NCI-H2081 (cell line): Measurements from ENCODE around the gene TFEB.
A peak's percentile ranks its signal among the peaks of the same experiment; 100 is the strongest.
"Not testable (repeated sequence)": the region's sequence is repeated elsewhere in the genome, so short reads cannot be mapped to it uniquely, and the experiment has no call there.

Experiments used
- DNase-seq, 2 experiments: peaks; one replicate each; lab custom pipeline; 2025; lab: John Stamatoyannopoulos, UW

Gene TFEB

GRCh38 chr6:41735427-41736185 is at the start of gene TFEB:
TSS of gene TFEB (minus strand) at chr6:41735608. CDS start at chr6:41691213, 44,395 bp downstream.
- peak; percentile 85 to 90 for DNase-seq

DNA sequence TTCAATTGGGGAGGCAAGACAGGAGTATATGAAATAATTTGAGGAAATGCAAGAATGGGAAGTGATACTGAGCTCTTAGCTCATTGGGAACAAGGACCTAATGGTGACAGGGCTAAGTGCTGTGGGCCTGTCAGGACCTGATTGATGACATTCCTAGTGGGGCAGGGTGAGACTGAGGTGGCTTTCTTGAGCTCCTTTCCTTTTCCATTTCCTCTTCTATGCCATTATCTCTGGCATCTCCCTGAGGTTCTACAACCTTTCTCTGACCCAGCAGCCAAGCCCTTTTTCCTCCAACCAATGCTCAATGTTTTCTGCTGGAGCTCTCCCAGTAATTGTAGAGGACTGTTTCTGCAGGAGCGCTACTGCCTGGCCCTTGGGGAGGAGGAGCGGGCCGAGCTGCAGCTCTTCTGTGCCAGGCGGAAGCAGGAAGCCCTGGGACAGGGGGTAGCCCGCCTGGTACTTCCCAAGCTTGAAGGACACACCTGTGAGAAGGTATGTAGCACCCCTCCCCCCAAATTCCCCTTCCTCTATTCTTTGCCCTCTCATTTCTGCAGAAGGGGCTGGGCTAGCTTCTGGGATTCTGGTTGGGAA is 49.3 kb upstream of the TFEB start:
- DNase-seq, result no peak

- DNase-seq, result no peak
Measured at GRCh38 chr6:41783106-41783780, 47.8 kb upstream of the TFEB start.

DNA sequence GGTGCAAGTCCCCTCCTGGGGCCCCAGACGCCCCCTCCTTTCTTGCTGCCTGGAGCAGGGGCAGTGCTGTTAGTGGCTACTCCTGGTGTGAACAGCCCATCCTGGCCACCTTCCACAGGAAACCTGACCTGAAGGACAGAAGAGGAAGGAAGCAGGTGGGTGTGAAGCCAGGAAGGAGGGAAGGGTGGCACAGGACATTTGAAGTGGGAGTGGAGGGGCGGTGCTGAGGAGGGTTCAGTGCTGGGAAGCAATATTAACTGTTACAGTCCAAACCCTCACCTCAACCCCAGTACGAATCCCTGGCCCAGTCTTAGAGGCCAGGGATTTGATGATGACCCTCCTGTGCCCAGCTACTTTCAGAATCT is 45.9 kb upstream of the TFEB start:
- no peak for DNase-seq

DNA sequence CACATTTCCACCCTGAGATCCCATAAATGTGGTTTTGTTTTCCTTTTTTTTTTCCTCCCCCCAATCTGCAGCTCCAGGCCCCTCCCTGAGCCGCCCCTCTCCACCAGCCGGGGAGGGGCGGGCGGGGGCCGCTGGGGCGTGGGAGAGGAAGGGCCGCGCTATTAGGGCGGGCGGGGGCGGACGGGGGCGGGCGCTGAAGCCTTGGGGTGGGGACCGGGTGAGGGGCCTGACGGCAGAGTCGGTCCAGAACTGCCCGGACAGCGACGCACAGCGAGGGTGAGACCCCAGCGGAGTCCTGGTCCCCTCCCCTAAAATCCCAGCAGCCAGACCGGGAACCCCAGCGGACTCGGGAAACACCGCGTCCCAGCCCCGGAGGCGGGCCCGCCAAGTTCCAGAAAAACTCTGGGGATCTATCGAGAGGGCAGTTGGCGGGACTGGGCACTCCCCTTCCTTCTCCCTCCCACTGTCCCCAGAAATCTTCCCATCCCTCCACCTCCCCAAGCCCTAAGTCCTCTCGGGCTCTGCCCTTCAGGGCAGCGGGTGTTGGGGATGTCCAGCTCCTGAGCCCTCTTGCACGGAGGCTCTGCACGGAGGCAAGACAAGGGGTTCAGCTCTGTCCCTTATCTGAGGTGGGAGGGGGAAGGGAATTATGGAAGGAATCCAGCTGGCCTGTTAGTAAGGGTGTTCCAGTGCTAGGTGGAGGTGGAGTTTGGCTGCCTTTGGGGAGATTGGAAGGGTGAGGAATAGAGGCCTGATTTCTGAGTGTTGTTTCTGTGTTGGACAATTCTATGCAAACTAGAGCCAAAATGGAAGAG is 45.4 kb upstream of the TFEB start, which contains the start of gene PRICKLE4:
Gene PRICKLE4, plus strand, starts transcription at position 232 of the 815 bp plus-strand sequence. CDS start 2,692 bp downstream, outside the sequence.
- no peak for DNase-seq

DNA sequence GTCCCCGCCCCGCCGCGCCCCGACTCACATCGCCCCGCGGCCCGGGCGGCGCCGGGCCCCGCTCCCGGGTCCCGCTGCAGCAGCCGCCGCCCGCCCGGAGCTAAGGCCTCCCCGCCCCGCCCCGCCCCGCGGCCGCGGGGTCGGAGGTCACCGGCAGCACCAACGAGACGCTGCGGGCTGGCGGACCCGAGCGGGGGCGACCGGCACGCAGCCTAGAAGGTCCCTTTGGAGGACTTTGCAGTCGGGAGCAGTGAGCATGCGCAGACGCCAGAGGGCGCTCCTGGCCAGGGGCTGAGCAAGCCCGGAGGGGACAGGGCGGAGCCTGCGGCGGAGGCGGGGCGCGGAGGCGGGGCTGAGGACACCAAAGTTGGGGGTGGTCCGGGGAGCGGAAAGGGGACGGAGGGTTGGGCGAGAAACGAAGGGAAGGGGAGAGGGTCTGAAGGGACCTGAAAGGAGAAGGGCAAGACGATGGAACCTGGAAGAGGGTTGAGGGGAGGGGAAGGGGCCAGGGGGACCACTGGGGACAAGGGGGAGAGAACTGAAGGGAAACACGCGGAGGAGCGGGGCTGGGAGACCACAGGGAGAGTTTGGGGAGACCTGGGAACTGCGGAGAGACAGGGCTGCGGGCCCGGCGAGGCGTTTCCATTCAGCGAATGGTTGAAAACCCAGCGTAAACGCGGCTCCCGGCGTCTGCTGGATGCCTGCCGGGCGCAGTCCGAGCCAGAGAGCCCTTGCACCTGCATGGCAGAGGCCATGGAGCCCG is 44.6 kb upstream of the TFEB start, which contains the start of gene FRS3:
Gene FRS3, minus strand, starts transcription at position 113 of the 763 bp plus-strand sequence. CDS start 2,913 bp downstream, outside the sequence.
- DNase-seq, result peak; percentile 90 to 93

DNA sequence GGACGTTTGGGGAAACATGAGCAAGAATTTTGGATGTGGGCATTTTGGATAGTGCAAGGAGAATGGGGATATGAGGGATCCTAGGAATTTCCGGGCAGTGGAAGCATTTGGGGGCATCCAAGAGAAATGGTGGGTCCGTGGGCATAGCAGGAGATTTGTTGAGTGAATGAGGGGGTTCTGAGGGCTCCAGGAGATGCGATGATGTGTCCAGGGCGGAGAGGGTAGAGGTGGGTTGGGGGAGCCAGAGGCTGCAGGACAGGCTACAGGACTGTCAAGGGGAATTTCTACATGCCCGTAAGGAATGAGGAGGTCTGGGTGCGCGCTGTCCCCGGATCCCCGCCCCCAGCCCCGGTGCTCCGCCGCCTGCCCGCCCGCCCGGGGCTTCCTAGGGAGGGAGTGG is 43.9 kb upstream of the TFEB start:
- DNase-seq, result no peak

- DNase-seq, result no peak
Measured at GRCh38 chr6:41778895-41779294, 43.5 kb upstream of the TFEB start.

DNA sequence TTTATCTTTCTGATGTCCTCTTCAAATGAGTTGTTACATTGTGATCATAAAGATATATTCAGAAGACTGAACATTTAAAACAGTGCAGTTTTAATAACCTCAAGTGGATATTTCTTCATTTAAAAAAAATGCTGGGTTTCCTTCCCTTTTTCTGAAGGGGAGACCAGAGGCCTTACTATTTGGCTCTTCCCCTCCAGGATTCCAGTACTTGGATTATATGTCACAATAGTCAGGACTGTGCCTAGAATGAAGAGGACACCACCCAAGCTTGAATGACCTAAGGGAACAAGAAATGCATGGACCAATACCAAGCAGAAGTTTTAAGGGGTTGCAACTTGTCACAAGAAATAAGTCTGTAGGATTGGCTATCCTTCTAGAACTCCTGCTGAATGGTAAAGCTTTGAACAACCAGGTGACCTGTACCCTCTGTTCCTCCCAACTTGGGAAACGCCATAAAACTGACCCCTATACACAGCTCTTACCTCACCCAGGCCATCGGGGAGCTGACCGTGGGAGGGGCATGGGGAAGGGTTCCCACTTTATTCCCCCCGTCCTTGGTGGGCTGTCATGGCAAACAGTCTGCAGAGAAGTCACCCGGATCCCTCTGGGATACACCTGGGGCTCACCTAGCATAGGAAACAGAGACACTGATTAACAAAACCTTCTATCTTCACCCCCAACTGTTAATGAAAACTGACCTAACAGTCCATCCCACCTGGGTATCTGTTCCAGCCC is 42.3 kb upstream of the TFEB start:
- DNase-seq, result no peak

DNA sequence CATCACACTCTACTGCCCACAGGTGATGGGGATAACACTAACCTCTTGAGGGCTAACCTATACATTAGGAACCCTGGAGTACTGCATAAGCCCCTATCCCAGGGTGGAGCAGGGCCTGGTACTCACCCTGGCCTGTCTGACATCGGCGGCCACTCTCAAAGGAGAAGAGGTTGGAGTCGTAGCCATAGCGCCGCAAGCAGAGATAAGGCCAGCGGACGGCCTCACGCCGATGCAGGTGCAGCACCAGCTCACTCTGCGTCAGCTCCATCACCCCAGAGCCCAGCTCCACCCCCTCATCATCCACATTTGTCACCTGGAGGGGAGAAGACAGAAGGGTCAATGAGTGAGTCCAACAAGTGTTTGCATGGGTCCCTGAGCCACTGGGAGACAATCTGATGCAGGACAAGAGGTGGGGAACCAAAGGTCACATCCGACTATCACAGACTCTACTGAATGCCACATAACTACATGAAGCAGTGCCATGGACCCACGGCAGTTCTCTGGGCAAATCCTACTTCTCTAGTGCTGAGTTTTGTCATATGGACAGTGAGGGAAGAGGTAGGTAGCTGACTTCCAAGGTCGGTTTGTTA is 40.0 kb upstream of the TFEB start:
- DNase-seq, result no peak

DNA sequence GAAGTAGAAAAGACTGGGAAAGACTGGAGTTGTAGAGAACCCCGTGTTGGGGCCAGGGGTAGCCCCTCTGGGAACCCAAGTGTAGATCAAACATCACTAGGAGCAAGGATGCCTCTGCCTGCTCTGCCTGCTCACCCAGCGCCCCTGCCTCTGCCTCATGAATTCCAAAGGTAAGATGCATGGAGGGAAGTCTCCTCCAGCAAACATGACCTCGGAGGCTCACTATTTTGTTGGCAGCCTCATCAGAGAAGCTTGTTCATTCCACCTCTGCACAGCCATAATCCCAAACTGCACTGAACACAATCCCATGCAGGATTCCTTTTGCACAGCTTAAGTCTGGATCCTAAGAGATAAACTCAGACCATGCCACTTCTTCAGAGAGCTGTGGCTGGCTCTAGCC is 39.4 kb upstream of the TFEB start:
- no peak for DNase-seq

DNA sequence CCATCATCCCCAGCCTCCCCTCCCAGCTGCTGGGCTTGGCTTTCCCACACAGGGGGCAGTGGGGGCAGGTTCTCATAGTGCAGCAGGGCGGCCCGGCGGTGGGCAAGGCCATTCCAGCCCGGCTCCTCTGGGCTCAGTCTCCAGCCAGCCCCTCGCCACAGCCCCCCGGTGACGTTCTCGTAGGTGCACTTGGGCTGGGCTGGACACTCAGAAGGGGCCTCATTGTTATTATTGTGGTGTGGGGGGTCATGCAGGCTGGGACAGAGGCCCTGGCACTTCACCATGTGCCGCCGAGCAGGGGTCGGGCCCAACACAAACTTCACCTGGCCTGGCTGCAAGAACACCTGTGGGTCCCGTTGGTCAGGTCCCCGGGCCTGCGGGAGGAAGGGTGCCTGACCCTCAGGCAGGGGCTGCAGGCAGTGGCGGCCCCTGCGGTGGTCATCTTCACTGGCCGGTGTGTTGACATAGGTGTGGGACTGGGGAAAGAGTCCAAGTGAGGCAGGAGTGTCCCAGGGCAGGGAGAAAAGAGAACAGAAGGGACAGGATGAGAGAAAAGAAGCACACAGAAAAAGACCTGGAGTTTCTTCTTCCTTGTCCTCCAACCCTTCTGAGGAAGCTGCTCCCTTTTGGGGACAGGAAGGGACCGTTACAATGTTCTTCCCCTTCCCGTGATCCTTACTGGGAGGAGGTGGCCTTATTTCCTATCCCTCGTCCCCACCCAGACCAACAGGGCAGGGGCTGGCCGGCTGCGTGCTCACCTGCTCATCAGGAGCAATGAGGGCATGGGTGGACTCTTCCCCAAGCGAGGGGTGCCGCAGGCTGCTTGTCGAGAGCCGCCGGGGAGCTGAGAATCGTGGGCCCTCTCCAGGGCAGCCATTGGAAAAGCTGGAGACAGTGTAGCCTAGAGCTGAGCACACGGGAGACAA is 35.9 kb upstream of the TFEB start:
- no peak for DNase-seq

DNA sequence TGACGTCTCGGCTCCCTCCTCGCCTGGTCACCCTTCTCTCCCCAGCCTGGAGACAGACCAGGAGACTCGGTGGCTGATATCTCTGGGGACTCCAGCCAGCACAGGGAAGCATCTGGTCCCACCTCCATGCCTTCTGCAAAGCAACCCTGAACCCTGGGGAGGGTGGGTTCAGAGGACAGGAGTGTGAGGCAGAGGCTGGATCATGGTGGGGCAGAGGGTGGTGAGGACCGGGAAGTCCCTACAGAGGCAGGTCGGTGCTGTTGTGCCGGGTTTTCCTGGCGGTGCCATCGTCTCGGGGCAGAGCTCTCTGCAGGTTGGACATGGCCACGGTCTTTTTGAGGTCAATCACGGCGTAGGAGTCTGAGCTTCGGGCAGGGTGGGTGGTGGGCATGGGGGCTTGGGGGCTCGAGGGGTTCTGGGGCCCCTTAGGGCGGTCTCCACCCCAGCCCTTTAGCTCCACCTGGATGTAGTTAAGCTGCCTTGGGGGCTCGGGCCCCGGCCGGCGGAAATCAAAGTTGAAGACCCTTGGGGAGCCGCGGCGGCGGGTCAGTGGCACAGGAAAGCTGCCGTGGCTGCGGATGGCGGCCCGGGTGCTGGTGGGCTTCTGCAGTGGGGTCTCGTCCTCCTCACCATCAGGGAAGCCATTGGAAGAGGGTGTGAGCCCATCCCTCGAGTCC is 35.1 kb upstream of the TFEB start:
- DNase-seq, result no peak

DNA sequence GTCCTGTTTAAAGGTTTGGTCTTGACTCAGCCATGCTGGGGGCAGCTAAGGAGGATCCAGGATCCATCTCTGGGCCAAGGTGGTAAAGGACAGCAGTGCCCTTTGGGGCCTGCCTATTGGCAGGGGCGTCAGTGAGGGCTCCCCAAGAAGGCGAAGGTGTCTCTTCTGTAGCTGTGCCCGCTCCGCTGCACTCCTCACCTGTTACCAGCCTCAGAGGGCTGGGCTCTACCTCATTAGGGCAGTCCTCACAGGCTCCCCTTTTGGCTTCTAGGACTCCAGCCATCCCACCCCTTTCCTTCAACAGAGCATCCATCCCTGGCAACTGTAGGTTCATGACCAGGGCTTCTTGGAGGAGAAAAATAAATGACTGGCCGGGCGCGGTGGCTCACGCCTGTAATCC is 34.0 kb upstream of the TFEB start:
- no peak for DNase-seq

GRCh38 chr6:41768545-41769308 is 33.3 kb upstream of the TFEB start:
- DNase-seq, result no peak

DNA sequence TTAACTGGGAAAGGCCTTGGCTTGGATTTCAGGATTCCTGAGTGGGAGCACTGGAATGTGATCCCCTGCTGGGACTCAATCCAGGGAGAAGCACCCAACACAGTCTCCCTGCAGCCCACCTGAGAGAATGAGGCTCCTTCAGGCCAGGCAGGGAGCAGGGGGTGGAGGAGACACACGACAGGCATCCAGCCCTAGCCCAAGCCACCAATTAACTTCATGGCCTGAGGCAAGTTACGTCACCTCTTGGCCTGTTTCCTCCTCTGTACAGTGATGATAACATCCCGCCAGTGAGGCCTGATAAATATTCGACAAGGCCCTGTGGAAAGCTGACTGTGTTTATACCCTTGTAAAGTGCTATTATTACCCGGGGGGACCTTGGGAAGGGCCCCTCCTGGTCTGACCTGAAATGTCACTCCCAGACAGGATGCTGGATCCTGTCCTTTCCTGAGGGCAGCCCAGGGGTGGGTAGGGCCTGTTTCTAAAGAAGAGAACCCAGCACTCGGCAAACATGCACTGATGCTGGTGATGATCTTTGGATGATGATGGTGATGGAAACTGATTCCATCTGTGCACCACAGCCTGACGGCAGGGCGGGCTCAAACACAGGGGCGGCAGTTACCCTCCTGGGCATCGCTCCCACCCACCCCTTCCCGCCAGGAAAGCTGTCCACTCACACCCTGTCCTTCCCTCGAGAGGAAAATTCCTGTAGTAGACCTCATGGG is 31.9 kb upstream of the TFEB start:
- no peak for DNase-seq

DNA sequence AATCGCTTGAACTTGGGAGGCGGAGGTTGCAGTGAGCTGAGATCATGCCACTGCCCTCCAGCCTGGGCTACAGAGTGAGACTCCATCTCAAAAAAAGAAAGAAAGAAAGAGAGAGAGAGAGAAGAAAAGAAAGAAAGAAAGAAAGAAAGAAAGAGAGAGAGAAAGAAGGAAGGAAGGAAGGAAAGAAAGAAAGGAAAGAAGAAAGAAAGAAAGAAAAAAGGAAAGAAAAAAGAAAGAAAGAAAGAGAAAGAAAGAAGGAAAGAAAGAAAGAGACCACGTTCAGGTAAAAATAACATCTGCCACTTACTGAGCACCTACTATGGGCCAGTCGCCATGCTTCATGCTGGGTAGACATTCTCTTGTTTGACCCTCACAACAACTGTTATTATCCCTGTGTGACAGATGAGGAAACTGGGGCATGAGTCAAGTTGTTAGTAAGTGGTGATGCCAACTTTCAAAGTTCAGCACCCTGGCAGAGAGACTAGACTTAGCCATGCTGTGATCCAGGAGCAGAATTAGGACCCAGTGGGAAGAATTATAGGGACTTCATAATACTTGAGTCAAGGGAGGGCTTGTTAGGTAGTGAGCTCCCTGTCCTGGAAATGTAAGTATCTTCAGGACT is 30.7 kb upstream of the TFEB start:
- DNase-seq, result not testable (repeated sequence)
